GM18858 (cell line): ENCODE data around the gene NTSR1.
"Not testable (repeated sequence)": the region's sequence is repeated elsewhere in the genome, so short reads cannot be mapped to it uniquely, and the experiment has no call there.

Experiments
- ATAC-seq: cut with Tn5 transposase; IDR thresholded peaks from one replicate; pipeline ENCODE4 v1.9.1; 2021; ENCODE audit not compliant: unreplicated experiment

Gene NTSR1

DNA sequence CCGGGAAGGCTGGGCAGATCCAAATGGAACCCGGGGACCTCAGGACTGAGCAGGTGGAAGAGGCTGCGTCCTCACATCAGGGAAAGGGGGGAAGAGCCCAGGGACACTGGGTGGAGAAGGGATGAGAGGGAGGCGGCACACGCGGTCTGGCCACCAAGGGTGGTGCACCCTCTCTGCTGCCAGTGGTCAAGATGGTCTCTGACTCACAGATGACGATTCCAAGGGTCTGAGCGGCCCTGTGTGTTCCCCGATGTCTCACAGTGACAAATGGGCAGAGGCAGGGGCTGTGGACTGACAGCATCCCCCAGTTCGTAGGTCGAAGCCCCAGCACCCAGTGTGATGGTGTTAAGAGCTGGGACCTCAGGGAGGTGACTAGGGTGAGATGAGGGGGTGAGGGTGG, 34.3 kb upstream of the NTSR1 start:
- no peak for ATAC-seq

DNA sequence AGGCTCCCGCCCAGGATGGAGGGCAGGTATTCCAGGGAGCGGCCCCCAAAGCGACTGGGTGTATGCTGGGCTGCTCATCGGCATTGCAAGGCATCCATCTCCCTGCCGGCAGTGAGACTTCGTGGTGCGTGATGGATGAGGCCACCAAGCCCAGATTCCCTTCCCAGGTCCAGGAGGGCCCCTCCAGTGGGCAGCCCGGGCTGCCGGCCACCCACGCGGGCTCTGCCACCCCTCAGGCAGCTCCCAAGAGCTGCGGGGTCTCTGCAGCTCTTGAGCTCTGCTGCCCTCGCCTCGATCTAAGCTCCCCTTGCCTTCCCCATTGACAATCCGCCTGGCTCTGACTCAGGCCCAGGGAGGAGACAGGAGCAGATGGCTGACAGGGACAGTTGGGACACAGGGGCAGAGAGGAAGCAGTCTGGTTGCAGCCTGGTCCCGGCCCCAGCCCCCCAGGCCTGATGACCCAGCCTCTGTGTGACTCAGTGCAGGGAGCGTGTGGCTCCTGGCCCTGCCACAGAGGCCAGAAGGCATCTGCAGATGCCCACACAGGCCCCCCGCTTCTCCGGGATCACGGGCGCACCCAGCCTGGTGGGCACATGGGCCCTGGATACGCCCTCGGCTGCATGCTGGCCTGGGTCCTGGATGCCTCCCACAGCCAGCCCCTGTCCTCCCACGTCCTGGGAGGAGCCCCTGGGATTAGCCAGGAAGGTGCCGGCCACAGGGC, 33.3 kb upstream of the NTSR1 start:
- no peak for ATAC-seq

DNA sequence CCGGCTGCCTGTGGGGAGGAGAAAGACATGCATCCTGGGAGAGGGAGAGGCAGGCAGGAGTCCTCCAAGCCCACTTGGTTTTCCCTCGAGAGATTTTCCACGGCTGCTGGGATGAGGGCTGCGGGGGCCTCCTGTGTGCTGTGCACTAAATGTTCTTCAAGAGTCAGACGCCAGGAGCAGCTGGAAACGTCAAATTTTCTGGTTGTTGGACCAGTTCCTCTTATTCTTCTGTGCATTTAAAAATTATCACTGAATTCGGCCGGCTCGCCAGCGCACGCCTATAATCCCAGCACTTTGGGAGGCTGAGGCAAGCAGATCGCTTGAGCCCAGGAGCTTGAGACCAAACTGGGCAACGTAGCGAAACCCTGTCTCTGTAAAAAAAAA, 32.8 kb upstream of the NTSR1 start:
- no peak for ATAC-seq

DNA sequence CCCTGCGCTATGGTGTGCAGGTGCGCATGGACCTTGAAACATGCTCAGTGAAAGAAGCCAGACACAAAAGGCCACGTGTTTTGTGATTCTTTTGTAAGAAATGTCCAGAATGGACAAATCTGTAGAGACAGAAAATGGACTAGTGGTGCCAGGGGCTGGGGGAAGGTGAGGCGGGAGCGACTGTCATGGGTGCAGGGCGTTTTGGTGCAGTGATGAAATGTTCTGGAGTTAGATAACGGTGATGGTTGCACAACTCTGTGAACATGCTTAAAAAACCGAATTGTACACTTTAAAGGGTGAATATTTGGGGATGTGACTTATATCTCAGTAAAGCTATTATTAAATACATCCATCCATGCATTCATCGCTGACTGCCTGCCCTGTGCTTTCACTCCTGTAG, 31.7 kb upstream of the NTSR1 start:
- no peak for ATAC-seq

DNA sequence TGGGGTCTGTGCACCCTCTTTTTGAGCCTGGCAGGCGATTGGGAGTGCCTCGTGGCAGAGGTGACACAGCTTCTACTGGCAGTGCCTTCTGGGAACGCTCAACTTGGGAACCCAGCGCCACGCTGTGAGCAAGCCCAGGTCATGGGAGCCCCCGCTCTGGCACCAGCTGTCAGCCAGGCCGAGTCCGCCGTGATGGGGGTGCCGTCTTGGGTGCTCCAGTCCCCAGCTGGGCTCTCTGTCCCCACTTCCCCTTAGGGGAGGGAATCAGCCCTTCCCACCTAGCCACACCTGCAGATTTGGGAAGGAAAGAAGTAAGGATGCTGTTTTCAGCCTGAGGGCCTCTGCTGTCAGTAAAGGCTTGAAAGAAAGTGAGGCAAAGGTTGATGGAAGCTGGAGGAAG, 31.0 kb upstream of the NTSR1 start:
- ATAC-seq: no peak

DNA sequence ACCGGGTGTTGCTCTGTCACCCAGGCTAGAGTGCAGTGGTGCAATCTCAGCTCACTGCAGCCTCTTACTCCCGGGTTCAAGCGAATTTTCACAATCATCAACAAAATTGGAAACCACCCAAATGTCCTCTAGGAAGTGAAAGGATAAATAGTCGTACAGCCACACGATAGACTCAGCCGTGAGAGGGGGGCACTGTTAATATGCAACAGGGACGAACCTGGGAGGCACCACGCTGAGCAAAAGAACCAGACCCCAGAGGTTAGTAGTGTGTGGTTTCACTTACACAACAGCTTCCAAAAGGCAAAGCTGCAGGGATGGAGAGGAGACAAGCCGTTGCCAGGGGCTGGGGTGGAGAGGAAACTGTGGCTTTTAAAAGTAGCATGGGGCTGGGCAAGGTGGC, 30.1 kb upstream of the NTSR1 start:
- no peak for ATAC-seq

DNA sequence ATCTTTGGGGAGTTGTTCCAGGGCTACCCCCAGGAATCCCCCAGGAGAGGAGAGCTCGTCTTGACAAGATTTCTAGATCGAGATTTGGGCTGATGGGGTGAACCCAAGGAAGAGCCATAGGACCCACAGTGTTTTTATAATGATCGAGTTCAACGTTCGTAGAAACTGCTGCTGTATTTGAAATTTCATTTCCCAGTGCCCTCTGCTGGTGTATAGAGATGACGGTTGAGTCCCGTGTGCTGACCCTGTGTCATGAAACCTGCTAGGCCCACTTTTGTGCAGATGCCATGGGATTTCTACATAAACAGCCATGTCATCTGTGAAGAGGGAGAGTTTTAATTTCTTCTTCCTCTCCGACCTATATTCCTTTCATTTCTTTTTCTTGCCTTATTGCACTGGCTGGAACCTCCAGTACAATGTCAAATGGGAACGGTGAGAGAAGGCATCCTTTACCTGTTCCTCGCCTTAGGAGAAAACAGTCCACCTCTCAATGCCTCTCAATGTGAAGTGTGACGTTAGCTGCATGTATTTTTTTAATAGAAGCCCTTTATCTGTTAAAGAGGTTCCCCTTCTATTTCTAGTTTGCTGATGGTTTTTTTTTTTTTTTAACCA, 28.6 kb upstream of the NTSR1 start:
- no peak for ATAC-seq

DNA sequence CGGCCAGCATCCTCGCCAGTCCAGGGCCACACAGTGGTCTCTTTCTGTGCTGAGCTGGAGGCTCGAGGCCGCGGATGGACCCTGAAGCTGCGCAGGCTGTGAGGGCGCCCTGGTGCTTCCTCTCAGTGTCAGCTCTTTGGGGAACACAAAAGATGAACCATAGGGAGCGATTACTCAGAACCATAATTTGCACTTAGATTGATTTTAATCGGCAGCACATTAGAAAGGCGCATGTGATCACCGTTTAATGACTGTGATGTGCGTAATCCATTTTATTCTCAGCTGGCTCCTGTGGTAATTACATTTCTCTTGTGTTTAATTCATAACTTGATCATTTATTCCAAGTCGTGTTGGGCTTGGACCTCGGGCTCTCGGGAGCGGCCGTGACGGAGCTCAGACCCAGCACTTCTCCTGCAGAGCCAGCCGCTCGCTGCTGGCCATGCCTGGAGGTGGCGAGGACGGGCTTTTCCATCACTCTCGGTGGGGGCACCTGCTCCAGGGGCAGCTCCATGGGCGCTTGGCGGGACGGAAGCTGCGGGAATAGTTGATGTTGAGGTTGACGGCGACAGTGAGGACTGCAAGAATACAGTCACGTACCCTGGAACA, 25.6 kb upstream of the NTSR1 start:
- ATAC-seq: no peak

DNA sequence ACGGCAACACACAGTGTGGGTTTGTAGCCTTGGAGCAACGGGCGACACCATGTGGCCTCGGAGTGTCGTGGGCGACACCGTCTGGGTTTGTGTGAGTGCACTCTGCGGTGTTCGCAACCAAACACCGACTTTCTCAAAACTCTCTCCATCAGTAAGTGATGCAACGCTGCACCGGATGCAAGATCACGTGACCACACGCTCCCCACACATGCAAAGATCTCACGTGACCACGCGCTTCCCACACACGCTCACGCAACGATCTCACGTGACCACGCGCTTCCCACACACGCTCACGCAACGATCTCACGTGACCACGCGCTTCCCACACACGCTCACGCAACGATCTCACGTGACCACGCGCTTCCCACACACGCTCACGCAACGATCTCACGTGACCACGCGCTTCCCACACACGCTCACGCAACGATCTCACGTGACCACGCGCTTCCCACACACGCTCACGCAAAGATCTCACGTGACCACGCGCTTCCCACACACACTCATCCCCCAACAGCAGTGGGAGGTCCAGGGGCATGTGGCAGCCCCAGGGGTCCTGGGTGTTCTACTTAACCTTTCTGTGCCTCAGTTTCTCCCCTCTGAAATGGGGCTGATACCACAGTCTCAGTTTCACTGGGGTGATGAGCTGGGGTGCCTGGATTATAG, 24.8 kb upstream of the NTSR1 start:
- not testable (repeated sequence) for ATAC-seq

DNA sequence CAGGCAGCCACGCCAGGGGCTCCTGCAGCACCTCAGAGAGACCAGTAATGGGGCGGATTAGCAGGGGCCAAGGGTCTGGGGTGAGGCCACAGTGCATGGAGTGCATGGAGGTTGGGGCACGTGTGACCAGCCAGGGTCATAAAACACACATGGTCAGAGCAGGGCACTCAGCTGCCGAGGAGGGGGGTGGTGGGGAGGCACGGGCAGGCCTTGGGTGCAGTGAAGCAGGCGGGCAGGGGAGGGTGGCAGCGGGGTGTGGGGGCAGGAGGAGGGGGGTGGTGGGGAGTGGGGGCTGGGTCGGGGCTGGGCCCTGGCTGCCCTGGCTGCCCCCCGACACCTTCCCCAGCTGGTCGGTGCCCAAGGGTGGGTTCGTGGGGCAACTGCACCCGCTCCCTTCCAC, 23.7 kb upstream of the NTSR1 start:
- ATAC-seq: no peak

DNA sequence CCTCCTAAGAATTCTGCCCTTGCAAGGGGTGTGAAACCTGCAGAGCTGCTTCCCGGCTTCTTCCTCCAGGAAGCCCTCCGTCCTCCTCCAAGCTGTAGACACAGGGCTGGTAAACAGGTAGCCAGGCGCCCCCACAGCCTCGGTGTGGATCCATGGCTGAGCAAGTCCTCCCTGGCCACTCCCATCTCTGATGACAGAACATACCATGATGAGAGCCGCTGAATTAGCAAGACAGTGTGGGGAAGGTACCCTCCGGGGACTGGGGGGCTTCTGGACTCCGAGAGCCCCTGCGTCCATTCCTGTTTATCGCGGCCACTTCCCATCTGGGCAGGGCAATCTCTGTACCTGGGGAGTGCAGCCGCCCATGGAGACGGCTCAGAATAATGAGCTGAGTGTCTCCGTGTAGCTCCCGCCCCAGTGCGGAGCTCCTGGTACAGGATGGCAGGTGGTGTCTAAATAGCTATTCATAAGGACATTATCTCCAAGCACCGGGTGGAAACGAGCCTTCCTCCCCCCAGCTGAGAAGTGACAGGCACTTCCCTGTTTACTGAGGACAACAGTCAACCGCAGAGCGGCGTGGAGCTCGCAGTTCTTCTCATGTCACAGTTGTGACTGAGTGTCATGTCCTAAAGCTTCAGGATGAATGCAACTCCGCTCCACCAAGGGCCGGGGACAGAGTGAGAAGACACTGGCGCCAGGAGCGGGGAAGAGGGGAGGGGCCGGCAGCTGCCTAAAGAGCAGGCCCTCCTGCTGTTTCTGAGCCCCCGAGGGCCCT, 22.7 kb upstream of the NTSR1 start:
- no peak for ATAC-seq

DNA sequence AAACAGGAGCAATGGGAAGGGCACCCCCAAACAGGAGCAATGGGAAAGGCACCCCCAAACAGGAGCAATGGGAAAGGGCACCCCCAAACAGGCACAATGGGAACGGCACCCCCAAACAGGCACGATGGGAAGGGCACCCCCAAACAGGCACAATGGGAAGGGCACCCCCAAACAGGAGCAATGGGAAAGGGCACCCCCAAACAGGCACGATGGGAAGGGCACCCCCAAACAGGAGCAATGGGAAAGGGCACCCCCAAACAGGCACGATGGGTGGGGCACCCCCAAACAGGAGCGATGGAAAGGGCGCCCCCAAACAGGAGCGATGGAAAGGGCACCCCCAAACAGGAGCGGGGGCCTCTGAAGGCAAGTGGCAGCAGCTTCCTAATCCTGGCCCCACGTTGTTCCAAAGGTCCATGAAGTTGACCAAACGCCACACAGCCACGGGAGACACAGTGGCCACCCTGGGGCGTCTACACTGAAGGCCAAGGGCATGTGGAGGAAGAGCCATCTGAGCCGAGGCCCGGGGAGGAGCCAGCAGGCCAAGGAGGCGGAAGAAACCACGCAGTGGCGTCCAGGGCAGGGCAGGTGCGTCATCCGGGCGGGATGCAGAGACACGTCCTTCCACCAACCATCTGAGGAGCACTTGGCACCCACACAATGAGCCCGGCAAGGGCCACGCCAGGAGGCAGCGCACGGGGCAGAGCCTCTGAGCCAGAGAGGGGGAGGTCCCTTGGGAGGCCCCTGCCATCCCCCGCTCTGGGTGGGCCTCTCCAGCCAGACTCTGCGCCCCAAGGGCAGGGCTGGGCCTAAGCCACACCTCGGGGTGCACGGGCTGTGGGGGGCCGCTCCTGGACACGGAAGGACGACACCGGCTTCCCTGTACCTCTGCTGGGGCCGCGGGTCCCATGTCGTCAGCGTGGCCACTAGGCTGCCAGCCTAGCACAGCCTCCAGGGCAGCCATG, 21.5 kb upstream of the NTSR1 start:
- no peak for ATAC-seq

DNA sequence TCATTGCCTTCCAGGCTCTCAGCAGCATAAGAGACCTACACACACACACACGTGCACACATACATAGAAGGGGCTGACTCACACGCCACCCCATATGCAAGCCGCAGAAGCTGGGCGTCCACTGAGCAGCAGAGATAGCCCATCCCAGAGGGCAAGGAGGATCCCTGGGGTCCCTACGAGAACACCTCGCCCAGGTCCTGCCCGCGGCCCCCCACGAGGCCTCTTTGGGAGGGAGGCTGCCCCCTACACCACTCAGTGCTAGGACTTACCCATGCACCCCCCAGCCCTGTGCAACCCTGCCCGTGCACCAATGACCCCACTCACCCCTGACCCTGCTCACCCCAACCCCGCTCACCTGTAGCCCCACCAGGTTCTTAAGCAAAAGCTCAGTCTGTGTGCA, 20.6 kb upstream of the NTSR1 start:
- ATAC-seq: no peak

DNA sequence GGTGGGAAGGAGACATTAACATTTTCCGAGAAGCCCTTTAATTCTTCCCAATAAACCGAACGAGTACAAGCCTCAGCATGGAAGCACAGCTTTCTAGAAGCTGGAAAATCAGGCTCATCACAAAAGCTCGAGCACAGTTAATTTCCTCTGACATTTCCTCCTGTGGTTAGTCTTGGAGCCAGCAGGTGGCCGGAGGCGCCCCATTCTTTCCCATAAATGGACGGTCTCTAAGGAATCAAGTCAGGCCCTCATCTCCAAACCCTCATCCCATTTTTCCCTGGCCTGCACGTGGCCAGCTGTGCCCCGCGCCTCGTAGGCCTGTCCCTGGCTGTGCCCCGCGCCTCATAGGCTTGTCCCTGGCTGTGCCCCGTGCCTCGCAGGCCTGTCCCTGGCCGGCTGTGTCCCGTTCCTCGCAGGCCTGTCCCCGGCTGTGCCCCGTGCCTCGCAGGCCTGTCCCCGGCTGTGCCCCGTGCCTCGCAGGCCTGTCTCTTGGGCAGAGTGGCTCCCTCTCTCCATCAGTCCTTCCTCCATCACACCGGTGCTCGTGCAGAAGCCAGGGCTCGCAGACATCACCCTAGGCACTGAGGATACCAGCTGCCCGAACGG, 19.7 kb upstream of the NTSR1 start:
- ATAC-seq: no peak

DNA sequence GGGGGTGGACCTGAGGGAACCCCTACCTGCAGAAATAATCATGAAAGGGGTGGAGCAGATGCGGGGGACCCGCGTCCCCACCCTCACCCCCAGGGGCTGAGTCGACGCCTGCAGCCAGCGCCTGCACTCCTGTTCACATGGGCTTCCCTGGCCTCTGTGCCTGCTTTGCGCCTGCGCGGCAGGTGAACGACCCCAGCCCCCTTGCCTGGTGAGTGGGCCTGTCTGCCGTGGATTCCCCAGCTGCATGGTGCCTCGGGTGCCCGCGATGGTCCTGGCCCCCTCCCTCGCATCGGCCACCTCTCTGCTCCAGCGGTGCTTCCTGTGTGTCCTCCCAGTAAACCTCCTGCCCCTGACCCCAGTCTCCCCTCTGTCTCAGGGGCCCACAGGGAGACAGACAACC, 18.8 kb upstream of the NTSR1 start:
- ATAC-seq: no peak

DNA sequence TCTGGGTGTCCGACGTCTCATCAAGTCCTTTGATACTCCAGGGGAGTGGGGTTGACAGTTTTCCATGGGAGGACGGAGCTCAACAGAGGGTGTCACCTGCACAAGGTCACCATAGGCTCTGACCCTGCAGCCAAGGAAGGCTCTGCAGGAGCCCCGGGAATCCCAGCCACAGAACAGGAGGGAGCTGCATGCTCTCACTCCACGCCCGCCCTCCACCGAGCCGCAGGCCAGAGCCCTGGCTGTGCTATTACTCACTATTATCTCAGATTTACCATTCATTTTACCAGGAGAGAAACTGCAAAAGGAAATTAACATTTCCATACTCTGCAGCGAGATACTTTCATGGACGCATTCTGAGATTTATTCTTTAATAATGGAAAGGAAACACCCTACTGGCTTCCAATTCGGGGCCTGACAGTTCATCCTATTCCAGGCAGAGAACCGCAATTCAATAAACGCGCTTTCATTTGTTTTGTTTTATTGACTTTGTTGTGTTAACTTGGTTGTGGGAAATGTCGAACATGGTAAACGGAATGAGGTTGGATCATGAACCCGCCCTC, 18.3 kb upstream of the NTSR1 start:
- no peak for ATAC-seq

DNA sequence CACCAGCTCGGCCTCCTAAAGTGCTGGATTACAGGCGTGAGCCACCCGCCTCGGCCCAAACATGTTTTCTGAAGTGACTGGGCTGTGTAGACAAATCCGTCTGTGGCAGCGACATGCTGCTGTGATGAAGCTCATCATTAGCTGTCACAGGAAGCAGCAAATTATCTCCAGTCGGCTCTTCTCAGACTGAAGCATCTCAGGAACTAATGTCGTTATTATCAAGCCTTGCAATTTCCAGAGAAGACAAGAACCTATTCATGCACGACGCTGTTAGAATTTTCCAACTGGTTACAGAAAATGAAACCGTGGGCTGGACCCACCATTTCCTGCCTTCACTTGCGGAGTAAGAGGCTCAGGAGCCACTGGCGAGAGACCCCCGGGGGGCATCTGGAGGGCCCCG, 17.1 kb upstream of the NTSR1 start:
- no peak for ATAC-seq

DNA sequence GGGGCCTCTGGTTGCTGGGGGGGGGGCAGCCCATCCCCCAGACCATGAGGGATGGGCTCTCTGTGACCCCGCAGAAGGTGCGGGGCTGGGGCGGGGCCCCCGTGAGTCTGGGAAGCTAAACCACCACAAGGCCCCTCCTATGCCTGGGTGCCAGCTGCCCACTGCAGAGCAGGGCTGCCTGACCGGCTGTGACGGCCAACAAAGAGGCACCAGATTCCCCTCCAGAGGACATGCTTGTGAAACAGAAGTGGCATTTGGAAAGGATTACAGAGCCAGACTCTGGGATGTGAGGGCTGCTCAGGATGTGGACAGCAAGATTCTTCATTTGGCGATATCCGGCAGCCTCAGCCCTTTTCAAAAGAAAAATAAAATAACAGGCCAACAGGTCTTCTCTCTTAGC, 16.5 kb upstream of the NTSR1 start:
- ATAC-seq: no peak

DNA sequence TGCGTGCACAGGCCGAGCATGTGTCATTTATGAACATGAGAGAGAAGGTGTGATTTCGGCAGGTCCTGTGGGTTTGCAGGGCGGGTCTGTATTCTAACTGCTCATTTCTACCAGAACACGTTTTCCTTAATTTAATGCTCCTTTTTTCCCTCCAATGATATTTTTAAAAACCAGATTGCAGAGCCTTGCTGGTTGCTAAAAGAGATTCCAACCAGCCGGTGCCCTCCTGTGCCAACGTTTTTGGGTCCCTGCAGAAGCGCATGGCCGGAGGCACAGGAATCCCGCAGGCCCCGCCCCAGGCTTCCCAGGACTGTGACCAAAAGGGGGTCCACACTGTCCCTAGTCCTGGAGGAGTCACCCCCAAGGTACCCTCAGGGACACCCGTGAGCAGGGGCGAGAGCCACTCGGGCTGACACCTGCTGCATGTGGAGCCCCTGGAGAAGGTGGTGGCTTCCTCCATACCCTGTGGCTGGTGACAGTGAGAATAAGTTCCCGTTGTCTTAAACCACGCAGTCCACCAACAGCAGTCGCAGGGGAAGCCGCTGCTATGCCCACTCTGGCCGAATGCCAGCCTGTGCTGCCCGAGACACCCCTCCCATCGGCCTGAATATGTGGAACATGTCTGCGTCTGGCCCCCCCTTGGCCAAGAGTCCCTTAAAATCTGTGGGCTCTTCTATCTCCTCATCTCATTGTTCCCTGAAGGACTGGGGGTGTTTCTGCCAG, 15.7 kb upstream of the NTSR1 start:
- ATAC-seq: no peak
